ENCODE results near the gene SLC7A6. TPM values are rescaled to one million over a fixed set of nuclear protein-coding genes. Genes with fewer than 3 reads are reported as not detected.

SLC7A6 gene
- total RNA-seq, 1 donor from 2014 or later: 11.6 TPM

DNA sequence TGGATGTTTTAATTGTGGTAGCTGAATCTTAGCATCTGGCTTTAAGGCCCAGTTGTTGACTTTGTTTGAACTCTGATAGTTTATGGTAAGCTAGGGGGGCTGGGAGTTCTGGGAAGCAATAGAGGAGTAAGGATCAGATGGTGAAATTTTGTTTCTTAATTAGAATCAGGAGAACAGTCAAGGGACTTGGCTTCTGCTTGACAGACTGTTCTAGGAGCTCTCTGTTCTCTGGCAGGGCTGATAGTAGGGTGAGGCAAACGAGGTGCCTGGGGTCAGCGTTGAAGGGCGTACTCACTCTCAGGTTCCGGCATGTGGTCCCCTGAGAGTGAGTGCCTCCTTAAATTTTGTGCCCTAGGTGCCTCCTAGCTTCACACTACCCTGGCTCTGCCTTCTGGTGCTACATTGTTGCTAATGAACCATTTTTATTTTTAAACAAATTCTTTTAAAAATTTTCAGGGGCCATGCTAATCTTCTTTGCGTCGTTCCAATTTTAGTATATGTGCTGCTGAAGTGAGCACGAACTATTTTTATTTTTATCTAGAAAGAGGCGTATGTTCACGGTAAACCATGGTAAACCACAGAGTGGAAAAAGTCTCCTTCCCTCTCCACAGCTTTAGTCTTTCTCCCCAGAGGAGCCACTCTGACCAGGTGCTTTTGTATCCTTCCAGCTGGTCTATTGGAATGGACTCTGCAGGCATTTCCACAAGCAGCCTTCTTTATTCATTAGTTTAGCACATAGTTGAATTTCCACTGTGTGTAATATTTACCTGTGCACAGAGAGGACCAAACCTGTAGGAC lies 19.7 kb downstream of the SLC7A6 start:
- H3K27me3 Mint-ChIP-seq: no peaks in the 10 kb centered on the region
- no peak overlapping the region for H3K4me3 Mint-ChIP-seq (ENCODE audit: low read depth)
- no peak overlapping the region for H3K27ac Mint-ChIP-seq
- peaks cover 2% of the 10 kb centered on the region for H3K36me3 Mint-ChIP-seq (ENCODE audit: insufficient read depth)
- H3K4me1 Mint-ChIP-seq (ENCODE audit: low read depth): peaks cover 2% of the 10 kb centered on the region
- TF ChIP-seq, protein P1, sequence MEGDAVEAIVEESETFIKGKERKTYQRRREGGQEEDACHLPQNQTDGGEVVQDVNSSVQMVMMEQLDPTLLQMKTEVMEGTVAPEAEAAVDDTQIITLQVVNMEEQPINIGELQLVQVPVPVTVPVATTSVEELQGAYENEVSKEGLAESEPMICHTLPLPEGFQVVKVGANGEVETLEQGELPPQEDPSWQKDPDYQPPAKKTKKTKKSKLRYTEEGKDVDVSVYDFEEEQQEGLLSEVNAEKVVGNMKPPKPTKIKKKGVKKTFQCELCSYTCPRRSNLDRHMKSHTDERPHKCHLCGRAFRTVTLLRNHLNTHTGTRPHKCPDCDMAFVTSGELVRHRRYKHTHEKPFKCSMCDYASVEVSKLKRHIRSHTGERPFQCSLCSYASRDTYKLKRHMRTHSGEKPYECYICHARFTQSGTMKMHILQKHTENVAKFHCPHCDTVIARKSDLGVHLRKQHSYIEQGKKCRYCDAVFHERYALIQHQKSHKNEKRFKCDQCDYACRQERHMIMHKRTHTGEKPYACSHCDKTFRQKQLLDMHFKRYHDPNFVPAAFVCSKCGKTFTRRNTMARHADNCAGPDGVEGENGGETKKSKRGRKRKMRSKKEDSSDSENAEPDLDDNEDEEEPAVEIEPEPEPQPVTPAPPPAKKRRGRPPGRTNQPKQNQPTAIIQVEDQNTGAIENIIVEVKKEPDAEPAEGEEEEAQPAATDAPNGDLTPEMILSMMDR (IDR thresholded peaks at IDR 0.05; ENCODE audit: unreplicated experiment): no peak
- no peaks in the 10 kb centered on the region for H3K9me3 Mint-ChIP-seq (ENCODE audit: low read depth)
- no peak for DNase-seq (ENCODE audit: low spot score, unreplicated experiment)

- Mint-ChIP-seq H3K27me3 (no peaks in the 10 kb centered on the region), H3K4me3 (ENCODE audit: low read depth) (no peak overlapping the region), H3K36me3 (ENCODE audit: insufficient read depth) (peaks cover 2% of the 10 kb centered on the region), H3K9me3 (ENCODE audit: low read depth) (no peaks in the 10 kb centered on the region), H3K4me1 (ENCODE audit: low read depth) (peaks cover 2% of the 10 kb centered on the region), H3K27ac (peak overlapping the region; percentile 67)
- TF ChIP-seq, protein P1 (IDR thresholded peaks at IDR 0.05; ENCODE audit: unreplicated experiment): no peak
- DNase-seq (ENCODE audit: low spot score, unreplicated experiment): no peak
Observed at GRCh38 chr16:68284847-68285246, 20.5 kb downstream of the SLC7A6 start.

DNA sequence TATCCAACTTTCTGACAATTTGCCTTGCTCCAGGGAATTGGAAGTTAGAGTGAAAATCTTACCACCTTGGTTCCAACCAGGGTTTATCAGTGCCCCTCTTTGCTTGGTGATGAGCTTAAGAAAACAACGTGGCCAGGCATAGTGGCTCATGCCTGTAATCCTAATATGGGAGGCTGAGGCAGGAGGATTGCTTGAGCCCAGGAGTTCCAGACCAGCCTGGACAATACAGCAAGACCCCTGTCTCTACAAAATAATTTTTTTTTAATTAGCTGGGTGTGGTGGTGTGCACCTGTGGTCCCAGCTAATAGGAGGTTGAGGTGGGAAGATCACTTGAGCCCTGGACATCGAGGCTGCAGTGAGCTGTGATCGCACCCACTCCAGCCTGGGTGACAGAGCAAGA lies 21.4 kb downstream of the SLC7A6 start:
- TF ChIP-seq, protein P1 (IDR thresholded peaks at IDR 0.05; ENCODE audit: unreplicated experiment): no peak
- no peak overlapping the region for H3K27ac Mint-ChIP-seq
- no peak overlapping the region for H3K4me3 Mint-ChIP-seq (ENCODE audit: low read depth)
- peaks cover 2% of the 10 kb centered on the region for H3K36me3 Mint-ChIP-seq (ENCODE audit: insufficient read depth)
- no peaks in the 10 kb centered on the region for H3K9me3 Mint-ChIP-seq (ENCODE audit: low read depth)
- peaks cover 2% of the 10 kb centered on the region for H3K4me1 Mint-ChIP-seq (ENCODE audit: low read depth)
- H3K27me3 Mint-ChIP-seq: no peaks in the 10 kb centered on the region
- no peak for DNase-seq (ENCODE audit: low spot score, unreplicated experiment)

DNA sequence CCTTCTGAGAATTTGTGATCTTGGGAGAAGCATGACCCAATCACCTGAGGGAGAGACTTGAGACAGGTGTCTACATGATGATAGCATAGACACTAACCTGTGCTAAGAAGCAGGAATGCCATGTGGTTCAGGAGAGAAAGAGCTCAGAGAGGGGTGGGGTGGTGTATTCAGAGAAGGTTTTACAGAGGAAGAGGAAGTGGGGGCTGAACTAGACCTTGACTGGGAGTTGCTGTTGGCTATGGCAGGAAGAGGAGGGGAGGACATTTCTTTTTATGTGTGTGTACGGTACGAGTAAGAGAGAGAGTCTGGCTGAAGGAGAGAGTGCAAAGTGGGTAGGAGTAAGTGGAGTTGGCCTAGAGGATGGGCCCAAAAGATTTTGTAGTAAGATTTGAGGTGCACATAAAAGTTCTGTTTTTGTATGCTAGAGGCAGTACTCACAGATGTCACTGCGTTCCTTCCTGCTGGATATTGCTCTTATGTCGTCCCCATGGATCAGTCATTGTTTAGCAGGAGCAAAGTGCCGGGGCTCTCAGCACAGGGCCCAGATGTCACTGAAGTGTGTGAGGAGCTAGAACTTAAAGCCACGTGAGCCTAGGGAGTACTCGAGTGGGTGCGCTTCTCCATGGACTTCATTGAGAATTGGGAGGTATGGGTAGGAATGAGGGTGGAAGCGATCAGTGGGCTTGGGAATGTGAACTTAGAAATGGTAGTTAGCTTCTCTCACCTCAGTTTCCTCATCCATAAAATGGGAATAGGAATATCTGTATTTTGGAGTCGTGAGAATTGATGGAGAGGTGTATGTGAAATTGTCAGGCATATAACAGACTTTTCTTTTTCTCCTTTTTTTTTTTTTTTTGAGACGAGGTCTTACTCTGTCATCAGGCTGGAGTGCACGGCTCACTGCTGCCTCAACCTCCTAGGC lies 22.1 kb downstream of the SLC7A6 start:
- Mint-ChIP-seq H3K36me3 (ENCODE audit: insufficient read depth) (peaks cover 2% of the 10 kb centered on the region), H3K4me3 (ENCODE audit: low read depth) (no peak overlapping the region), H3K9me3 (ENCODE audit: low read depth) (no peaks in the 10 kb centered on the region), H3K27me3 (no peaks in the 10 kb centered on the region), H3K27ac (peak overlapping the region; percentile 40), H3K4me1 (ENCODE audit: low read depth) (peaks cover 2% of the 10 kb centered on the region)
- TF ChIP-seq, protein P1 (IDR thresholded peaks at IDR 0.05; ENCODE audit: unreplicated experiment): no peak
- DNase-seq (ENCODE audit: low spot score, unreplicated experiment): no peak
